ENCODE results near the gene TRMT5. TPM values are rescaled to one million over a fixed set of nuclear protein-coding genes. Genes with fewer than 3 reads are reported as not detected.

The TRMT5 gene
- polyA plus RNA-seq, 1 of the 3 experiments (the other 2 are of a cell fraction) = 4.0 TPM

DNA sequence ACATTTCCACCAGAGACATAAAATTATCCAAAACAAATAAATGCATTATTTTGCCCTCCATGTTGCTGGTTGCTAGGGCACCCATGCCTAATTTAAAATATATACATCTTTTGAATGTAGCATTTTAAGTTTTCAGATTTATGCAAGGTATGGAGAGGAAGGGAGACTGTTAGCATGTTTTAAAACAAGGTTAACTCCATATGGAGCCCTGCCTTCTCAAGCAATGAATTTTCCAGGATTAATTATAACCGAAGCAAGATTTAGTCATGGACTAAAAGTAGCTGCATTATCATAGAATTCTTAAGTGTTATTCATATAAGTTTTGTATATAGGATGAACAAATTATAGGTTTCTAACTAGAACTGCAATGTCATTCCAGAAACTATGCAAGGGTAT lies 37.2 kb downstream of the TRMT5 start:
- Histone ChIP-seq H3K4me2 (no peak overlapping the region), H3K9me2 (no peaks in the 10 kb centered on the region), H4K20me1 (ENCODE audit: insufficient read depth) (no peaks in the 10 kb centered on the region), H3K9ac (no peak overlapping the region), H2AFZ (ENCODE audit: low read depth) (no peak overlapping the region), H3K9me3 (0 out of 2 replicates have a peak, but pooled peaks cover 6% of the 10 kb centered on the region), H3K27ac (ENCODE audit: low read depth in 2 of 2, low read length in 1 of 2) (no peak overlapping the region), H3K4me3 (ENCODE audit: low read depth in 2 of 2, low read length in 1 of 2) (no peak overlapping the region), H3K27me3 (ENCODE audit: insufficient read depth) (no peaks in the 10 kb centered on the region), H3K36me3 (replicated peaks in 1 of 2; ENCODE audit: control insufficient read depth in 1 of 2, insufficient read depth in 2 of 2, low read length in 1 of 2) (peaks cover 0 to 6% of the 10 kb centered on the region in 2 experiments), H3K4me1 (ENCODE audit: control insufficient read depth in 1 of 2, insufficient read depth in 2 of 2, low read depth in 1 of 2, low read length in 1 of 2) (peaks cover 12 to 13% of the 10 kb centered on the region in 2 experiments; a peak in 3 of 4 replicates), H3F3A (replicated peaks; ENCODE audit: insufficient read depth) (no peaks in the 10 kb centered on the region), H3K79me2 (ENCODE audit: insufficient read depth) (peaks cover 29% of the 10 kb centered on the region)
- ChIA-PET POLR2A (no interaction called here), CTCF (interaction anchor here (0.5 kb wide), 1 partner anchor 44 kb away, joined by 3 read pairs; no protein-coding TSS in a partner anchor)
- TF ChIP-seq TCF12 (IDR thresholded peaks at IDR 0.05) (no peak), NFIC (IDR thresholded peaks at IDR 0.05; ENCODE audit: borderline replicate concordance) (no peak), RFX5 (IDR thresholded peaks at IDR 0.05; ENCODE audit: low read length) (no peak), FOSL2 (IDR thresholded peaks at IDR 0.05; ENCODE audit: borderline replicate concordance, low read depth) (no peak), POLR2AphosphoS5 (IDR thresholded peaks at IDR 0.05; ENCODE audit: low read depth, low read length) (no peak), TEAD4 (IDR thresholded peaks at IDR 0.05; ENCODE audit: borderline replicate concordance, insufficient read depth) (no peak), IRF3 (IDR thresholded peaks at IDR 0.05; ENCODE audit: low read depth, low read length) (no peak), ELF1 (IDR thresholded peaks at IDR 0.05) (no peak), FOXJ3 (CRISPR knock-in tag; IDR thresholded peaks at IDR 0.05) (no peak), PBX3 (IDR thresholded peaks at IDR 0.05) (no peak), EZH2phosphoT487 (IDR thresholded peaks at IDR 0.05; ENCODE audit: borderline replicate concordance, low read depth) (no peak), NRF1 (IDR thresholded peaks at IDR 0.05; ENCODE audit: low read depth, low read length) (no peak), MXI1 (IDR thresholded peaks at IDR 0.05; ENCODE audit: low read depth, low read length) (no peak), RAD21 (IDR thresholded peaks at IDR 0.05; ENCODE audit: low read length) (no peak), CTCF (IDR thresholded peaks at IDR 0.05) (no peak), MEF2A (IDR thresholded peaks at IDR 0.05; ENCODE audit: borderline replicate concordance, low read depth) (no peak), YY1 (IDR thresholded peaks at IDR 0.05; ENCODE audit: low read depth) (no peak), CHD2 (IDR thresholded peaks at IDR 0.05; ENCODE audit: low read length, partially characterized antibody) (no peak)
- TF ChIP-seq, protein P1, sequence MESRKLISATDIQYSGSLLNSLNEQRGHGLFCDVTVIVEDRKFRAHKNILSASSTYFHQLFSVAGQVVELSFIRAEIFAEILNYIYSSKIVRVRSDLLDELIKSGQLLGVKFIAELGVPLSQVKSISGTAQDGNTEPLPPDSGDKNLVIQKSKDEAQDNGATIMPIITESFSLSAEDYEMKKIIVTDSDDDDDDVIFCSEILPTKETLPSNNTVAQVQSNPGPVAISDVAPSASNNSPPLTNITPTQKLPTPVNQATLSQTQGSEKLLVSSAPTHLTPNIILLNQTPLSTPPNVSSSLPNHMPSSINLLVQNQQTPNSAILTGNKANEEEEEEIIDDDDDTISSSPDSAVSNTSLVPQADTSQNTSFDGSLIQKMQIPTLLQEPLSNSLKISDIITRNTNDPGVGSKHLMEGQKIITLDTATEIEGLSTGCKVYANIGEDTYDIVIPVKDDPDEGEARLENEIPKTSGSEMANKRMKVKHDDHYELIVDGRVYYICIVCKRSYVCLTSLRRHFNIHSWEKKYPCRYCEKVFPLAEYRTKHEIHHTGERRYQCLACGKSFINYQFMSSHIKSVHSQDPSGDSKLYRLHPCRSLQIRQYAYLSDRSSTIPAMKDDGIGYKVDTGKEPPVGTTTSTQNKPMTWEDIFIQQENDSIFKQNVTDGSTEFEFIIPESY (IDR thresholded peaks at IDR 0.05; ENCODE audit: borderline replicate concordance, low read depth) = no peak
- TF ChIP-seq, protein P2, sequence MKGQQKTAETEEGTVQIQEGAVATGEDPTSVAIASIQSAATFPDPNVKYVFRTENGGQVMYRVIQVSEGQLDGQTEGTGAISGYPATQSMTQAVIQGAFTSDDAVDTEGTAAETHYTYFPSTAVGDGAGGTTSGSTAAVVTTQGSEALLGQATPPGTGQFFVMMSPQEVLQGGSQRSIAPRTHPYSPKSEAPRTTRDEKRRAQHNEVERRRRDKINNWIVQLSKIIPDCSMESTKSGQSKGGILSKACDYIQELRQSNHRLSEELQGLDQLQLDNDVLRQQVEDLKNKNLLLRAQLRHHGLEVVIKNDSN (IDR thresholded peaks at IDR 0.05; ENCODE audit: borderline replicate concordance, low read depth) = no peak
- WGBS (ENCODE audit: low lambda C conversion rate) = 83% methylated on average over 1 of the region's 1 CpG
- no peak for DNase-seq

All from SK-N-SH (cell line).